Measurements from ENCODE around the gene BICRA.

DNA sequence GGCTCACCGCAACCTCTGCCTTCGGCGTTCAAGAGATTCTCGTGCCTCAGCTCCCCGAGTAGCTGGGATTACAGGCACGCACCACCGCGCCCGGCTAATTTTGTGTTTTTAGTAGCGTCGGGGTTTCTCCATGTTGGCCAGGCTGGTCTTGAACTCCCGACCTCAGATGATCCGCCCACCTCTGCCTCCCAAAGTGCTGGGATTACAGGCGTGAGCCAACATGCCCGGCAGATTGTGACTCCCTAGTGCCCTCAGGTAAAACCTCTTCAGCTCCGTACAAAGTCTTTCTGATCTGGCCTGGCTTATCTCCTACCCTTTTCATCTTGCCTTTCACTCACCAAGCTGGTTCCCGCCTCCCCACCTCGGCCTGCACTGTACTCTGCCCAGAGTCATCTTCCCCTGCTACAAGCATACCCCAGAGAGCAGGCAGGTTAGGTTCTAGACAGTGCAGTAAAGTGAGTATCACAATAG lies 15.0 kb downstream of the BICRA start:
- no peak for TF ChIP-seq CTCF (IDR thresholded peaks at IDR 0.05; ENCODE audit: low read length)
- TF ChIP-seq EZH2 (IDR thresholded peaks at IDR 0.05; ENCODE audit: borderline replicate concordance, low read length): no peak
